Raji (cell line): ENCODE results near the gene EXOC3.

ENCODE experiments used
- POLR2A ChIP-seq: IDR thresholded peaks from 2 replicates; pipeline ENCODE4 v1.6.1; 2011; ENCODE audit warnings: low read depth, low read length, control low read depth; ENCODE audit not compliant: insufficient read depth

Gene EXOC3

DNA sequence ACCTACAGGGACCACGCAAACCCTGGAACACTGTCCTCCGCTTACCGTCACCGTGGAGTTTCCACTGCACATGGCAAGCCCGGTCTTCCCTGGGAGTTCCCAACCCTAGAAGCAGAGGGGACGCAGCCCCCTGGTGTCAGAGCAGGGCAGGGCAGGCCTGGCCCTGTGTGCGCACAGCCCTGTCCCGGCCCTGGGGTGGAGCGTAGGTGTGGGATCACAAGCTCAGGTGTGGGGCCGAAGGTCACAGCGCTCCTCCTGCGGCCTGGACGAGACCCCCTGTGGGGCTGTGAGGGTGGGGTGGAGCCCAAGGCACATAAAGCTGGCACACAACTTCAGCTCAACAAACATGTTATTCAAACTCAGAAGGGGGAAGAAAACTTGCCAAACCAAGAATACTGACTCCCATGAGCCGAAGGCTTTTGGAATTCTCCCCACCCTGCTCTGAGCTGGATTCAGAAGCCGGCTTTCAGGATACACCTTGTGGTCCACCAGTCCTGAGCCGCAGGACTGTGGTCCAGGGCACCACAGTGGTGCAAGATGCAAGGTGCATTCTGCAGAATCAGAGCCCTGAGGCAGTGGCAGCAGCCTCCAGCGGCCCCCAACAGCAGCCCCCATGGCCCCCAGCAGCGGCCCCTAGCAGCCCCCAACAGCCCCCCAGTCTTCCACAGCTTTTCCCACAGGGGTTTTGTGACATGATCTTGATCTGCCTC is 11.8 kb upstream of the EXOC3 start:
- no peak for TF ChIP-seq POLR2A

DNA sequence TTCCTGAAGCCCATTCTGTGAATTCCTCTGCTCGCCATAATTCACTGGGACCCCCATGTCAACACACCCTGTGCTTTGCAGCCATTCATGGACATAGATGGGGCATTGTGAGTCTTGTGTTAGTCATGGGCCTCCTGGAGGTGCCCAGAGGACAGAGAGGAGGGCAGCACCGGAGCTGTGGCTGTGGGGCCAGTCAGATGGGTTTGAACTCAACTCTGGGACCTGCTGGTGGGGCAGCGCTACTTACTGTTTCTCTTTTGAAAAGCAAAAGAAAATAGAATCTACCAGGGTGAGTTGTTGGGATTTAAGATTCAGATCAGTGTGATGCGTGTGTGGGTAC is 11.3 kb upstream of the EXOC3 start:
- no peak for TF ChIP-seq POLR2A

DNA sequence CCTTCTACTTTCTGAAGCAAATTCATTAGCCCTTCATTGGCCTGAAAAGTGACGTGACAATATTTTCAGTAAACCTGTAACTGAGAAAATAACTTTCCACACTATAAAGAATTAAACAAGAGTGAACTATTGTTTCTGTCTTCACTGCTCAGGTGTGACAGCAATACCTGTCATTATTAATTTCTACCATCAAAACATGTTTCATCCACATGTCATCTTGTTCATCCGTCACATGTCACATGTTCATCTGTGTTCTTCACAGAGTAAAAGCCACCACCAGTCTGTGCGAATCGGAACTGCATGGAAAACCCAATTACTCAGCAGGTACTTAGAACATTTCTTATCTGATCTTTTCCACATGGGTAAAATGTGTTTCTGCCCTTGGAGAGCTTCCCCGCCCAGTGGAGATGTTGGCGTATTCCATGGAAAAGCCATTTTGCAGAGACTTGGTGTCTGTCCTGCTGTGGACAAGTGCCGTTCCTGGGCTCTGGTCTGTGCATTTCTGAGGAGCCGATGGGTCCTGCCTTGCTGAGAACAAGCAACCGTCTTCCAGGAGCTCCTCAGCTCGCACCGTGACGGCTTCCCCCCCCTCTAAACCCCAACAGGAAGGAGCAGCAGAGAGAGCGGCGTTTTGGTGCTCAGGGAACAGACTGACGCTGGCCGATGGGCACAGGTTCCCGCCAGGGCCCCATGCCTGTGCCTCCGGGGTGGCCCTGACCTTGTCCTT is 10.6 kb upstream of the EXOC3 start:
- TF ChIP-seq POLR2A: no peak

DNA sequence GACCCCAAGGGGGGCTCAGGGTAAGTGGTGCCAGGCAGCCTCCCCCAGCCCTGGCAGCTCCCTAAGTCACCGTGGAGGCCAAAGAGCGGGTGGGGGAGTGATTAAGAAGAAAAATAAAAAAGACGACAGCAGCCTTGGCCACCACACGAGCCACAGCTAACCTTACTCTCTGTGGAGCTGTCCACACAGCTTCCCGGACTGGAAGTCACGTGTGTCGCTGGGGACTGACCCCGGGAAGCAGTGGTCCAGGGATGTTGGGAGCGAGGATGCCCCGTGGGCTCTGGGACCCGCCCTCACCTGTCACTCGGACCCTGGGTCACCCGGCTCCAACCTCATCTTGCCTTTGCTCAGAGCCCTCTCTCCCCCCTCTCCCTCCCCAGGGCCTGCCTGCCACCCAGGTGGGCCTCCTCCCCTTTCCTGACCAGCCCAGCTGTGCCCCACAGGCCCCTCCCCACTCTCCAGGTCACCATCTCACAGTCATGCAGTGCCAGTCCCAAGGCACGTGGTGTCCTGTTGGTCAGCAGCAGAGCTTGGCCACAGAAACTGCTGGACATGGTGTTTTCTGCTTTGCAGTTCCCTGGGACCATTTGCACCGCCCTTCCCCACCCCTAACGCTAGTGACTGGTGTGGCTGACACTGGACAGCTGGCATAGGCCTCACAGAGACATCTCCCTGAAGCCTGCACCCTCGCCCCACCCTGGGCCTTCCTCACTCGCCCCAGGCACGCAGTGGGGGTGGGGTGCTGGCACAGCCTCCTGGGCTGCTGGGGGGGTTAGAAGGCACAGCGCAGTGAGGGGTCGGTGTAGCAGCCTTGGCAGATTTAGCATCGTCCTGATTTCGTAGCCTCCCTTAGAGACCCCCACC is 9.8 kb upstream of the EXOC3 start:
- TF ChIP-seq POLR2A: no peak

DNA sequence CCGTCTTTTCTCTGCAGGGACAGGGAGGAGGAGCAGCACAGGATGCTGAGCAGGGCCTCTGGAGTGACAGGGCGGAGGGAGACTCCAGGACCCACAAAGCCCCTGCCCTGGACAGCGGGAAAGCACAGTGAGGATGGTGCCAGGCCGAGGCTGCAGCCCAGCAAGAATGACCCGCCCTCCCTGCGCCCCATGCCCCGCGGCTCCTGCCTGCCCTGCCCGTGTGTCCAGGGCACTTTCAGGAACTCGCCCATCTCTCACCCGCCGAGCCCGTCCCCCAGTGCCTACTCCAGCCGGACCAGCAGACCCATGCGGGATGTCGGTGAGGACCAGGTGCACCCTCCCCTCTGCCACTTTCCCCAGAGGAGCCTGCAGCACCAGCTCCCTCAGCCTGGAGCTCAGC is 9.1 kb upstream of the EXOC3 start:
- TF ChIP-seq POLR2A: no peak

DNA sequence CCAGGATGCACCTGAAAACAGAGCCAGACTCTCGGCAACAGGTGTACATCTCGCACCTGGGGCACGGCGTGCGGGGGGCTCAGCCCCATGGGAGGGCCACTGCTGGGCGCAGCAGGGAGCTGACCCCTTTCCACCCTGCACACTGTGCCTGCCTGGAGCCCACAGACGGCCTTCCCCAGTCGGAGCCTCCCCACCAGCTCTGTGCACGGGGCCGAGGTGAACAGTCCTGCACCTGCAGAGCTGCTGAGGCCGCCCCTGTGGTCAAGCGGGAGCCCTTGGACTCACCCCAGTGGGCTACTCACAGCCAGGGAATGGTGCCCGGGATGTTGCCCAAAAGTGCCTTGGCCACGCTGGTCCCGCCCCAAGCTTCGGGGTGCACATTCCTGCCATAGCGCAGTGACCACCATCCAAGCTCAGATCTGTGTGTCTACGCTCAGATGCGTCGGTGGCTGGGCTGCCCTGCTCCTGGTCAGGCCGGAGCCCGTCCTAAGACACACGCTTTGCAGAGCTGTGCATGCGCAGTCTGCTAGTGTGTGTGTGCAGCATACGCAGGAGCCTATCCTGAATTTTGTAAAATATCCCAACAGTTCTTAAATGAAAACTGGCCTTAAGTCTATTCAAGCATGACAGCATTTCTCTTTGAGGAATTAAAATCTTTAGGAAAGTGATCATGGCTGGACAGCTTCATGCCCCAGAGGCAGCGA is 8.4 kb upstream of the EXOC3 start:
- no peak for TF ChIP-seq POLR2A

DNA sequence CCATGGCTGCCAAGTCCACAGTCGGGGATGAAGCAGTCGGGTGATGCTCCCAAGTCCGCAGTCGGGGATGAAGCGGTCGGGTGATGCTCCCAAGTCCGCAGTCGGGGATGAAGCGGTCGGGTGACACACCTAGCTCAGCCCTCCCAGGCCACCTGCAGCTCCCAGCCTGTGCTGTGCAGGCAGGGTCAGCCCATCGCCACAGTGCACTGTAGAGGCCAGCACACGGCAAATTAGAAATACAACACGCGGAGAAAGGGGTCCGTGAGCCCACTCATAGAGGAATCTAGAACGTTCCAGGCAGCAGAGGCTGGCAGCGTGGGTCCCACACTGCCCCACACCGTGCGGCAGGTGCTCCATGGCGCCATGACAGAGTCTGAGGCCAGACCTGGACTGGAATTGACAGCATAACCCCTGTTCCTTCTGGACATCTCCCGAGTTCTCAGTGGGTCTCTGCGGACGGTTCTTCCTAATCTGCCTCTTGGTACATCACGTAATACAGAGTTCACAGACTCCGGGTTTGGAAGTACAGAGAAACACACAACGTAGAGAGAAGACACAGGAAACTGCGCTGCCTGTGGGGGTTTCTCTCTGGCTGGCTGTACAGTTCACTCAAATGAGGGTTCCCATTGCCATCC is 7.7 kb upstream of the EXOC3 start:
- TF ChIP-seq POLR2A: no peak

GRCh38 chr5:435961-436640 is 6.9 kb upstream of the EXOC3 start:
- TF ChIP-seq POLR2A: no peak

- no peak for TF ChIP-seq POLR2A
Measured at GRCh38 chr5:436641-436975, 6.4 kb upstream of the EXOC3 start.

- TF ChIP-seq POLR2A: no peak
Measured at GRCh38 chr5:437281-437771, 5.7 kb upstream of the EXOC3 start.

GRCh38 chr5:438481-438981 is 4.4 kb upstream of the EXOC3 start:
- TF ChIP-seq POLR2A: no peak

DNA sequence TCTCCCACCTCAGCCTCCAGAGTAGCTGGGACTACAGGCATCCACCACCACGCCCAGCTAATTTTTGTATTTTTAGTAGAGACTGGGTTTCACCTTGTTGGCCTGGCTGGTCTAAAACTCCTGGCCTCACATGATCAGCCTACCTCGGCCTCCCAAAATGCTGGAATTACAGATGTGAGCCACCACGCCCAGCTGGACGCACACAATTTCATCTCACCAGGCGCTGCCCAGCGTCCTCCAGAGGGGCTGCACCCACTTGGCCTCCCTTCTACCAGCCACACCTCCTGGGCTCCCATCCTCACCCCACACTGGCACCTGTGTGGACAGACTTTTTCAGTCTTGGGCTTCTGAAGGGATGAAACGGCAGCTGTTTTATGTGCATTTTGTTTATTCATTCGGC is 3.8 kb upstream of the EXOC3 start:
- no peak for TF ChIP-seq POLR2A

DNA sequence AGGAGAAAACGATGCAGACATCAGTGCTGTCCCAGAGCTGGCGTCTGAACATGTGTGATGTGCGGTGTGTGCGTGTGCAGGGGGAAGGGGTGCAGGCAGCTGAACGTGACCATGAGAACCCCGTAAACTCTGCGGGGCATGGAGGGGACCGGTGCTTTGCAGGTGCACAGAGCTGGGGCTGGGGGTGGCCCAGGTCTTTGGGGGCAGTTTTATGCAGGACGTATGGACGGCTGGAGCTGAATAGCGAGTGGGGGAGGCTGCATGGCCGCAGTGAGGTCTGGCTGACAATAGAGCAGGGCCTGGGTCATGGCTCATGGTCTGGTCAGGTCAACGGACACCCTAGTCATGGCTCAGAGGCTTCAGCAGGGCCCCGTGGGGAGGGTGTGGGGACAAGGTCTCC is 3.3 kb upstream of the EXOC3 start:
- no peak for TF ChIP-seq POLR2A
